Nephron progenitor cell (in vitro differentiated cells): ENCODE data around the gene ECSIT.

ENCODE experiments used
- DNase-seq: peaks from one replicate; pipeline ENCODE4 v3.0.0; 2021
- H3K27ac Mint-ChIP-seq: 2 replicates; pipeline ENCODE4 v1.8.0; 2021; ENCODE audit warnings: mild to moderate bottlenecking, moderate library complexity, mixed read lengths
- H3K27me3 Mint-ChIP-seq: 2 replicates; pipeline ENCODE4 v1.8.0; 2021; ENCODE audit warnings: mild to moderate bottlenecking, low read depth, mixed read lengths; ENCODE audit not compliant: poor library complexity
- H3K36me3 Mint-ChIP-seq: 2 replicates; pipeline ENCODE4 v1.8.0; 2021; ENCODE audit warnings: low read depth, mixed read lengths
- H3K4me1 Mint-ChIP-seq: 2 replicates; pipeline ENCODE4 v1.8.0; 2021; ENCODE audit warnings: mixed read lengths
- H3K4me3 Mint-ChIP-seq: 2 replicates; pipeline ENCODE4 v1.8.0; 2021; ENCODE audit warnings: mild to moderate bottlenecking, moderate library complexity, mixed read lengths
- H3K9me3 Mint-ChIP-seq: 2 replicates; pipeline ENCODE4 v1.8.0; 2021; ENCODE audit warnings: mild to moderate bottlenecking, moderate library complexity, mixed read lengths
- CTCF ChIP-seq: fragments of 200-600 bp; sonication (generic); IDR thresholded peaks from 2 replicates; pipeline ENCODE4 v1.5.0; 2021; ENCODE audit warnings: antibody characterized with exemption

ECSIT gene

DNA sequence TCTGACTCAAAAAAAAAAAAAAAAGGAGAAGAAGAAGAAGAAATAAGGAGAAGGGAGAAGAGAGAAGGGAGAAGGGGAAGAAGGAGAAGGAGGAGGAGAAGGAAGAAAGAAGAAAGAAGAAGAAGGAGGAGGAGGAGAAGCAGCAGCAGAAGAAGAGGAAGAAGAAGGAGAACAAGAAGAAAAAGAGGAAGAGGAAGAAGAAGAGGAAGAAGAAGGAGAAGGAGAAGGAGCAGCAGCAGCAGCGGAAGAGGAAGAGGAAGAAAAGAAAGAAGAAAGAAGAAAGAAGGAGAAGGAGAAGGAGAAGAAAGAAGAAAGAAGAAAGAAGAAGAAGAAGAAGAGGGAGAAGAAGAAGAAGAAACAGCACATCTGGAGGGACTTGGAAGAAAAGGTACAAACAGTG lies 5.6 kb upstream of the ECSIT start:
- no peak for DNase-seq
- Mint-ChIP-seq H3K27me3 (peaks cover 28% of the 10 kb centered on the region), H3K36me3 (no peaks in the 10 kb centered on the region), H3K27ac (no peak overlapping the region), H3K9me3 (no peaks in the 10 kb centered on the region), H3K4me1 (peaks cover 25% of the 10 kb centered on the region), H3K4me3 (peak overlapping the region; percentile 33)
- no peak for TF ChIP-seq CTCF

- H3K9me3 Mint-ChIP-seq, result no peaks in the 10 kb centered on the region
- peaks cover 24% of the 10 kb centered on the region for H3K27me3 Mint-ChIP-seq
- no peak overlapping the region for H3K4me3 Mint-ChIP-seq
- no peak overlapping the region for H3K27ac Mint-ChIP-seq
- TF ChIP-seq CTCF, result no peak
- H3K4me1 Mint-ChIP-seq, result peaks cover 17% of the 10 kb centered on the region
- peaks cover 4% of the 10 kb centered on the region for H3K36me3 Mint-ChIP-seq
- peak; percentile 39 for DNase-seq
Observed at GRCh38 chr19:11530432-11530831, 1.5 kb upstream of the ECSIT start.

GRCh38 chr19:11519138-11519537 lies 9.8 kb downstream of the ECSIT start:
- DNase-seq, result no peak
- Mint-ChIP-seq H3K27me3 (peaks cover 4% of the 10 kb centered on the region), H3K36me3 (peaks cover 19% of the 10 kb centered on the region), H3K4me1 (no peaks in the 10 kb centered on the region), H3K4me3 (no peak overlapping the region), H3K9me3 (no peaks in the 10 kb centered on the region), H3K27ac (no peak overlapping the region)
- no peak for TF ChIP-seq CTCF

DNA sequence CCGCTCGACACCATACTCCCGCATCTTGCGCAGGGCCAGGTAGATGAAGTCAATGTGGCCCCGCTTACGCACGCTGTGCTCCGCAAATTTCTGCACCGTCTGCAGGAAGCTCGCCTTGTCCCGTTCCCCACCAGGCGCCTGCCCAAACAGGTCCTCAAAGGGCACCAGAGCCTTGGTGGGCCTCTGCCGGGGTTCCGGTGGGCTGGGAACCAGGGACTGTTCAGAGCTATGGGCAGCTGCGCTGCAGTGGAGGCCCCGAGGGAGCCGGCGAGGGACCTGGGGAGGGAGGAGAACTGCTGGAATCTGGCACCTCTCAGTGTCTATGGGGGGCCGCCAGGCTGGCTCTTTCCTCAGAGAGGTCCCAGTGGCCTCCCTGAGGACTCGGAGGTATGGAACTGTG lies 15.0 kb downstream of the ECSIT start:
- Mint-ChIP-seq H3K4me3 (no peak overlapping the region), H3K9me3 (no peaks in the 10 kb centered on the region), H3K4me1 (no peaks in the 10 kb centered on the region), H3K27me3 (peaks cover 7% of the 10 kb centered on the region), H3K36me3 (peaks cover 18% of the 10 kb centered on the region), H3K27ac (no peak overlapping the region)
- DNase-seq, result no peak
- TF ChIP-seq CTCF, result no peak

GRCh38 chr19:11510444-11510843 lies 18.5 kb downstream of the ECSIT start:
- Mint-ChIP-seq H3K4me1 (peaks cover 18% of the 10 kb centered on the region), H3K36me3 (peaks cover 15% of the 10 kb centered on the region), H3K27me3 (peaks cover 6% of the 10 kb centered on the region), H3K4me3 (no peak overlapping the region), H3K9me3 (no peaks in the 10 kb centered on the region), H3K27ac (peak overlapping the region; percentile 27)
- DNase-seq, result no peak
- TF ChIP-seq CTCF, result no peak

DNA sequence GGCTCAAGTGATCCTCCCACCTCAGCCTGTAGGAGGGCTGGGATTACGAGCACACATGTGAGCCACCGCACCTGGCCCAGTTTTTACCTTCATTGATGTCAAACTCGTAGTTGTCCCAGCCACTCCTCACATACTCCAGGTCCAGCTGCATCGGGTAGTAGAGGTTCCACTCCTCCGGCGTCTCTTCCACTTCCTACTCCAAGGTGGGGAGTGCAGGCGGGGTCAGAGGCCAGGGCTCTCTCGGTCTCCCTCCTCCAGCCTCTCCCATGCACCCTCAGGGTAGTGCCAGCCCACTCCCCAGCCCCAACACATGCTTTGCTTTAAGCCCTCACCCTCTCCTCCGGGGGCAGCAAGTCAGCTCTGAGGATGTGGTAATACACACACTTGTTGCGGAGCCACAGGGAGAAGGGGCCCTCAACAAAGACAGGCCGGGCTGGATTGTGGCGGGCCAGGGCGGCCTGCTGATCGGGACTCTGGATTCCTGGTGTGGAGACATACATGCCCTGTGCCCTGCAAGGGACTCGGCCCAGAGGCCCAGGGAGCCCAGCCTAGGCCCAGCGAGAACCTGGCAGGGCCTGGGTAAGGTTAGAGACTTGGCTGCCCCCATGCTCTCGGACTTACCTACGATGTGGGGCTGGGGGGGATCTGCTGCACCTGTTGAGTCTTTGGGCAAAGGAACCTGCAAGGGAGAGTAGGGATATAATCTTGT lies 21.4 kb downstream of the ECSIT start:
- peaks cover 6% of the 10 kb centered on the region for H3K27me3 Mint-ChIP-seq
- peaks cover 18% of the 10 kb centered on the region for H3K36me3 Mint-ChIP-seq
- H3K4me1 Mint-ChIP-seq, result peaks cover 27% of the 10 kb centered on the region
- H3K9me3 Mint-ChIP-seq, result no peaks in the 10 kb centered on the region
- no peak overlapping the region for H3K4me3 Mint-ChIP-seq
- DNase-seq, result no peak
- TF ChIP-seq CTCF, result no peak
- no peak overlapping the region for H3K27ac Mint-ChIP-seq
